ENCODE measurements around the gene HGFAC.

DNA sequence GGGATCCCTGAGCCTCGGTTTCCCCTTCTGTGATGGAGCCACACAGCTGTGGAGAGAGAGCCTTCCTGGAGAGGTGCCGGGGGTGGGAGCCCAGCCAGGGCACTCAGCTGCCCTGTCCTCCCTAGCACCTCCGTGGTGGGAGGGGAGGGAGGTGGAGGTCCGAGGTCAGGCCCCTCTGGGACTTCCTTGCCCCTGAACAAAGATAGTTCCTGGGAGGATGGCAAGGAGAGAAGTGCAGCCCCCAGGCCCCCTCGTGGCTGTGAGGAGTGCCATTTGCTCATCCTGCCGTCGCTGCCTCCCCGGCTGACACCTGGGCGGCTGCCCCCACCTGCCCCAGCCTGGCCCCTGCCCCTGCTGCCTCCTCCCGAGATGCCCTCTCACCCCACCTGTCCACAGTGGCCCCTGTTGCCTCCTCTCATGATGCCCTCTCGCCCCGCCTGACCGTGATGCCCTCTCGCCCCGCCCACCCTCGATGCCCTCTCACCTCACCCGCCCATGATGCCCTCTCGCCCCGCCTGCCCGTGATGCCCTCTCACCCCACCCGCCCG is 34.0 kb downstream of the HGFAC start:
- TF ChIP-seq, protein P1, sequence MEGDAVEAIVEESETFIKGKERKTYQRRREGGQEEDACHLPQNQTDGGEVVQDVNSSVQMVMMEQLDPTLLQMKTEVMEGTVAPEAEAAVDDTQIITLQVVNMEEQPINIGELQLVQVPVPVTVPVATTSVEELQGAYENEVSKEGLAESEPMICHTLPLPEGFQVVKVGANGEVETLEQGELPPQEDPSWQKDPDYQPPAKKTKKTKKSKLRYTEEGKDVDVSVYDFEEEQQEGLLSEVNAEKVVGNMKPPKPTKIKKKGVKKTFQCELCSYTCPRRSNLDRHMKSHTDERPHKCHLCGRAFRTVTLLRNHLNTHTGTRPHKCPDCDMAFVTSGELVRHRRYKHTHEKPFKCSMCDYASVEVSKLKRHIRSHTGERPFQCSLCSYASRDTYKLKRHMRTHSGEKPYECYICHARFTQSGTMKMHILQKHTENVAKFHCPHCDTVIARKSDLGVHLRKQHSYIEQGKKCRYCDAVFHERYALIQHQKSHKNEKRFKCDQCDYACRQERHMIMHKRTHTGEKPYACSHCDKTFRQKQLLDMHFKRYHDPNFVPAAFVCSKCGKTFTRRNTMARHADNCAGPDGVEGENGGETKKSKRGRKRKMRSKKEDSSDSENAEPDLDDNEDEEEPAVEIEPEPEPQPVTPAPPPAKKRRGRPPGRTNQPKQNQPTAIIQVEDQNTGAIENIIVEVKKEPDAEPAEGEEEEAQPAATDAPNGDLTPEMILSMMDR (IDR thresholded peaks at IDR 0.05): no peak
- TF ChIP-seq POLR2A (IDR thresholded peaks at IDR 0.05): no peak

All from esophagus squamous epithelium (tissue), 4 donors.